Measurements from ENCODE around the gene PLS1.
"Not testable (repeated sequence)": the region's sequence is repeated elsewhere in the genome, so short reads cannot be mapped to it uniquely, and the experiment has no call there.

Gene PLS1, protein sequence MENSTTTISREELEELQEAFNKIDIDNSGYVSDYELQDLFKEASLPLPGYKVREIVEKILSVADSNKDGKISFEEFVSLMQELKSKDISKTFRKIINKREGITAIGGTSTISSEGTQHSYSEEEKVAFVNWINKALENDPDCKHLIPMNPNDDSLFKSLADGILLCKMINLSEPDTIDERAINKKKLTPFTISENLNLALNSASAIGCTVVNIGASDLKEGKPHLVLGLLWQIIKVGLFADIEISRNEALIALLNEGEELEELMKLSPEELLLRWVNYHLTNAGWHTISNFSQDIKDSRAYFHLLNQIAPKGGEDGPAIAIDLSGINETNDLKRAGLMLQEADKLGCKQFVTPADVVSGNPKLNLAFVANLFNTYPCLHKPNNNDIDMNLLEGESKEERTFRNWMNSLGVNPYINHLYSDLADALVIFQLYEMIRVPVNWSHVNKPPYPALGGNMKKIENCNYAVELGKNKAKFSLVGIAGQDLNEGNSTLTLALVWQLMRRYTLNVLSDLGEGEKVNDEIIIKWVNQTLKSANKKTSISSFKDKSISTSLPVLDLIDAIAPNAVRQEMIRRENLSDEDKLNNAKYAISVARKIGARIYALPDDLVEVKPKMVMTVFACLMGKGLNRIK

DNA sequence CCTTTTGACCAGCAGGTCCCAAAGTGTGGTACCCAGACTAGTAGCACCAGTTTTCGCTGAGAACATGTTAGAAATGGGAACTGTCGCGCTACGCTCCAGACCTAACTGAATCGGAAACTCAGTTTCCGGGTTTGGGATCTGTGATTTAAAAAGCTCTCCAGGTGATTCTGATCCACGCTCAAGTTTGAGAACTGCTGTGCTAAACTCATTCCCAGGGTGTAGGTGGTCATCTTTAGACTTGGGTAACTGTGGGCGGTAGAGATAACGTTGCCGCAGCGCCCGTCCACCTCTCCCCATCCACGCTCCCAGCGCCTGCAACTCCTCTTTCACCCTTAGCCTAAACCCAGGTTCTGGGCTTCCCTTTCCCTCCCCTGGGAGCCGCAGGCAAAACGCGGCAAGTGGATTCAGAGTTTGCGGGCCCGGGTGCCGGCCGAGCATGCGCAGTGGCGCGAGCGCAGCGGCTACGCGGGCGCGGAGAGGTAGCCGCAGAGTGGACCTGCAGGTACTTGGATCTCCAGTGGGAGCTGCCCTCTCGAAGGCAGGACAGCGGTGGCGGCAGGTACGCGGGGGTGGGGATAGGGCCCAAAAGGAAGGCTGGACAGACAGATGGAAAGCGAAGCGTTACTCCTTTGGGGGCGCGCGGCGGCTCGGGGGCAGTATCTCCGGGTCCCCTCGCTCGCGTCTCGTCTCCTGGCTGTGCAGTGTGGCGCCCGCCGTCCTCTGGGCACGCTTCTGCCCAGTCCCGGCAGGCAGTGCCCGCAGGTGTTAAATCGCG, at the start of gene PLS1:
Gene PLS1, plus strand, starts transcription at position 443 of the 775 bp plus-strand sequence. CDS start 67,845 bp downstream, outside the sequence.
- peak; percentile 78 for DNase-seq

DNA sequence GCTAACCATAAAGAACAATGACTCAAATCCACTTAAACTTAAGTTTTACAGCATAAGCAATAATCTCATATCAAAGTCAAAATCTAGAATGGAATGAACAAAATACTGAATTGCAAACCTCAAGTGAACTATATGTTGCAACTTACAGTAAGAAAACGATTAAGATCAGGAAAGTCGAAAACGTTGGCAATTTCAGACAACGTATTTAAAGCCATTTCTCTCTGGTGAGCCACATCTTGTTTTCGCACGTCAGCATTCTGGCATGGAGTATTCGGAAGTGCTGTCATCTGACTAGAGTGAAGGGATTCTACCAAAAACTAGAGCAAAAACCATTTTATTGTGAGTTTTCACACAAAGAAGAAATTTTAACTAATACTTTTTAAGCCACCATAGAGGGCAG, 46.2 kb upstream of the PLS1 start:
- no peak for DNase-seq

DNA sequence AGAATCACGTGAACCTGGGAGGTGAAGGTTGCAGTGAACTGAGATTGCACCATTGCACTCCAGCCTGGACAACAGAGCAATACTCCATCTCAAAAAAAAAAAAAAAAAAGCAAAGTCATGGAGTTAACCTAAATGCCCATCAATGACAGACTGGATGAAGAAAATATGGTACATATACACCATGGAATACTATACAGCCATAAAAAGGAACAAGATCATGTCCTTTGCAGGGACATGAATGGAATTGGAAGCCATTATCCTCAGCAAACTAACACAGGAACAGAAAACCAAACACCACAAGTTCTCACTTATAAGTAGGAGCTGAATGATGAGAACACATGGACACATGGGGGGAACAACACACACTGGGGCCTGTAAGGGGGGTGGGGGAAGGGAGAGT, 43.6 kb upstream of the PLS1 start:
- DNase-seq, result not testable (repeated sequence)

DNA sequence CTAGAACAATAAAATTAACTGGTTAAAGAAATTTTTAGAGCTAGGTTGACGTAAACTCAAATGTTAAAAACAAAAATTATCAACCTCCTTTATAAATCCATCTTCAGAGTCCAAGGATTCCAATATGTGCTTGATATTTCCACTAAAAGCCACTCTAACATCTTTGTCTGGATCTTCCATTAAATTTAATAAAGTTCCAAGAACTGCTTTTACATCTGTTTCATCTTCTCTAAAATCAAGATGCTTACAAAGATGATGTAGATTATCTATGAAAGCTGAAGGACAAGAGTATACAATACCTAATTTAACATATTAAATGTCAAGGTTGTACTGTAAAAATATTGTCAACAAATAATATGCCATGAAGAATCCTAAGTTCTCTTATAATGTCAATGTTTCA, 42.5 kb upstream of the PLS1 start:
- no peak for DNase-seq

DNA sequence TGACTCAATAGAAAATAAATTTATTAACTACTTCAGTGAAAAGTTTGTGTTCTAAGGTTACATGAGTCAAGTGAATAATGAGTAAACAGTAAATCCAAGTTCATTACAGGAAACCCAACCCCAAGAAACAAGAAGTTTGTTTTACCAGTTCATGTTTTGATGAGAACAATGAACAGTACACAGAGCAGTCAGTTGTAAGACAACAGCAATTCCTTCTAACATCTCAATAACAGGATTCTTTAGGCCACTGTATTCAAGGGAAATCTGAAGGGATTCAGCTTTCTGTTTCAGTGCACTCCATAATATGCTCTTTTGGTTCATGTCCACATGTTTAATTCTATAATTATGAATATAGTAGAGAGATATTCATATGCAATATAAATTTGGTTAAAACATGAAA, 36.1 kb upstream of the PLS1 start:
- DNase-seq, result no peak

DNA sequence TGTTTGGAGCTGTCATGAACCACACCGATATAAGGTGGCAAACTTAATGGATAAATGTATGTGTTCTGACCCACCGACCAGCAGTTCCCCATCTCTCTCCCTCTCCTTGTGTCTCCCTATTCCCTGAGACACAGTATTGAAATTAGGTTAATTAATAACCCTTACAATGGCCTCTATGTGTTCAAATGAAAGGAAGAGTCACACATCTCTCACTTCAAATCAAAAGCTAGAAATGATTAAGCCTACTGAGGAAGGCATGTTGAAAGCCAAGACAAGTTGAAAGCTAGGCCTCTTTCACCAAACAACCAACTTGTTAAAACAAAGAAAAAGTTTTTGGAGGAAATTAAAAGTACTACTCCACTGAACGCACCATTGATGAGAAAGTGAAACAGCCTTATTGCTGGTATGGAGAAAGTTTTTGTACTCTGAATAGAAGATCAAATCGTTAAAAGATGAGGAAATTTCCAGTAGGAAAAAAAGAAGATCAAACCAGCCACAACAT, 32.6 kb upstream of the PLS1 start:
- no peak for DNase-seq

DNA sequence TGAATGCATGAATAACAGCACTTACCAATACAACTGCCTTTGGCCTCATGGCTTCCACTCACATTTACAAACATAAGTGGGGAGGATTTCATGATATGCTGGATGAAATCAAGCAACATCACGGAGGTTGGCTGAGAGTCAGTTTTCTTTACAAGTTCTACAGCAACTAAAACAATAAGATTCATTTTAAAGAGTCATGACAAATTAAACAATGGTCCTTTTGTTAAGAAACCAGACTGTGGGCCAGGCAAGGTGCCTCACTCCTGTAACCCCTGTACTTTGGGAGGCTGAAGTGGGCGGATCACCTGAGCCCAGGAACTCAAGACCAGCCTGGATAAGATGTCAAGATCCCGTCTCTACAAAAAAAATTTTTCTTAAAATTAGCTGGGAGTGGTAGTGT, 30.1 kb upstream of the PLS1 start:
- no peak for DNase-seq

DNA sequence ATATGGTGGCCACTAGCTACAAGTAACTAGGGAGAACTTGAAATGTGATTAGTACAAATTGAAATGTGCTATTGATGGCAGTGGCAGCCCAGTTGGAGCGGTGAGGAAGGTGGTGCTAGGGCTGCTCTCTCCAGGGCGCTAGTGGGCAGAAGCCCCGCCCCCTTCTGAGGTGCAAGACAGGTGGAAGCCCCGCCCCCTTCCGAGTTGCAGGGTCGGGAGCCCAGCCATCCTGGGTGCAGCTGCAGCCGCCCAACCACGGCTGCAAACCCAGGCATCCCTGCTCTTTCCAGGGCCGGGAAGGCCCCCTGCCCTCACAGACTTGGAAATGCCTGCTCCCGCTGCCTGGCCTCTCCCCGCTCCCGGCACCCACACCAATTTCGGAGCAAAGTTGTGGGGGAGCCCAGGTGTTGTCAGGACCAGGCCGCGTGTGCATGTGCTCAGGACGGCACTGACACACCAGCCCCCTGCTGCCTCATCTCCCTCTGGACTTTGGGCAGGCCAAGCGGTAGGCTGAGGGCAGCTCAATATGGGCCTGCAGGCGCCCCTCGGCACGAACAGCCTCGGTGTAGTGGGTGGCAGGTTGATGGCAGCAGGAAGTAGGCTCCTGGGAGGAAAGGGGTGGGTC, 27.7 kb upstream of the PLS1 start:
- no peak for DNase-seq

DNA sequence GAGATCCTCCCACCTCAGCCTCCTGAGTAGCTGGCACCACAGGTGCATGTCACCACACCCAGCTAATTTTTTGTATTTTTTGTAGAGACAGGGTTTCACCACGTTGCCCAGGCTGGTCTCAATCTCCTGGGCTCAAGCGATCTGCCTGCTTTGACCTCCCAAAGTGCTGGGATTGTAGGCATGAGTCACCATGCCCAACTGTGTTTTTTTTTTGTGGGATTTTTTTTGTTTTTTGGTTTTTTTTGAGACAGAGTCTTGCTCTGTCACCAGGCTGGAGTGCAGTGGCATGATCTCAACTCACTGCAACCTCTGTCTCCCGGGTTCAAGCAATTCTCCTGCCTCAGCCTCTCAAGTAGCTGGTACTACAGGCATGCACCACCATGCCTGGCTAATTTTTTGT, 26.8 kb upstream of the PLS1 start:
- DNase-seq, result not testable (repeated sequence)

DNA sequence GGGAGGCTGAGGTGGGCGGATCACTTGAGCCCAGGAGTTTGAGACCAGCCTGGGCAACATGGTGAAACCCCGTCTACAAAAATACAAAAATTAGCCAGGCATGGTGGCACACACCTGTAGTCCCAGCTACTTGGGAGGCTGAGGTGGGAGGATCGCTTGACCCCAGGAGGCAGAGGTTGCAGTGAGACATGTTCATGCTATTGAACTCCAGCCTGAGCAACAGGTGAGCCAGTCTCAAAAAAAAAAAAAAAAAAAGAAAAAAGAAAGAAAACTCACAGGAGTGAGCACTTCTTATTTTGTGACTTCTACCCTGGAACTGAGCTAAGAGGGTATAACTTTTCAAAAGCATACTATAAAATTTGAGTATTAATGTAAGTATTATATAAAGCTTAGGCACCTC, 22.0 kb upstream of the PLS1 start:
- DNase-seq, result not testable (repeated sequence)

DNA sequence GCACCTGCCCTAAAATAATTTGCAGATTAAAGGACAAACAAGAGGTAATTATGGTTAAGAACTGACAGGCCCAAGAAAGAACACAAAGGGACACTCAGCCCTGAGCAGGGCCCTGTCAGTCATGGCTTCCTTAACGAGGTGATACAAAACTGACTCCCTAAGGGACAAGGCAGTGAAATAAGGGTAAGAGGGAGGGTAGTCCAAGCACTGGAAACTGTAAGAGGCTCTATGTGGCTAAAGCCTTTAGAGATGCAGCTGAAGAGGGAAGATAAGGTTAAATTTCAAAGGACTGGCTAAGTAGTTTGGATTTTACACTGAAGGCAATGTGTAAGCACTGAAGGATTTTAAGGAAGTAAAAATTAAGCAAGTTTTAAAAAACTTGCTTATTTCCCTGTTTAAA, 21.5 kb upstream of the PLS1 start:
- no peak for DNase-seq

DNA sequence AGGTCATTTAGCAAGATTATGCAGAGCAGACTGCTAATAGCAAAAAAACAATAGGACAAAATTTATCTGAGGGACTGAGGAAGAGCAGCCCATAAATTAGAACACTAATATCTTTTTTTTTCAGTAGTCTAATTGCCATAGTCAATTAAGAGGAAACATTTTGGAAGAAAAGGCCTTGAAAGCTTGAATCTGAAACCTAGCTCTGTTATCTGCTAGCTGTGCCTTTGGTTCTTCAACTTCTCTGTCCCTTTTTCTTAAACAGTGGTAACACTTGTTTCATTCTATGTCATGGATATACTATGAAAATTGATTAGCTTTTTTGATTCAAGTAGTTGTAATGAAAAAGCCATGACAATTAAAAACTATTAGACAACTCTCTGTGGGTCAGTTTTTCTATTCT, 19.4 kb upstream of the PLS1 start:
- no peak for DNase-seq

DNA sequence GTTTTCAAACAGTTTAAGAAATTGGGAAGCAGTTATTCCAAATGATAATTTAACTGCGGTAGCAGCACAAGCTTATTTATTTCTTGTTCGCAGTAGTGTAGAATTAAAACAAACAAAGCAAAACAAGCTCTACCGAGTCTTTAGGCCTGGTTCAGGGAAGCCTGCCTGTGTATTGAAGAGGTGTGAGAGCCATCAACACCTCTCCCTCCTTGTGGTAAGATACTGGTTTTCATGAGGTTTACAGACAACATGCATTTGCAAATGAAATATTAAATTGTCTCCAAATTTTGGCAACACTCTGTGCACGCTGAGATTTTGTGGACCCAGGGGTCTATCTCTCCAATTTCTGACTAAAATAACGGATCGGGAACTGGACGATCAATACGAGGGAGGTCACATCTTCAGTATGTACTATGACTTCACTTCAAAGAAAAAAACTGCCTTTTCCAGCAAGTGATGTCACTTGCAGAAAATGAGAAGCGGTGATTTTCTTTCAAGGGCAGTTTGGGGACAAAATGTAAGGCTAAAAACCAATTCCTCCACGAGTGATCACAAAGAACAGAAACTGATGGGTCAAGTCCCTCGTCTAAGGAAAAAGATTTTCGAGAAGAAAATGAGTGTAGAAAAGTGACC, 18.4 kb upstream of the PLS1 start:
- DNase-seq, result no peak

DNA sequence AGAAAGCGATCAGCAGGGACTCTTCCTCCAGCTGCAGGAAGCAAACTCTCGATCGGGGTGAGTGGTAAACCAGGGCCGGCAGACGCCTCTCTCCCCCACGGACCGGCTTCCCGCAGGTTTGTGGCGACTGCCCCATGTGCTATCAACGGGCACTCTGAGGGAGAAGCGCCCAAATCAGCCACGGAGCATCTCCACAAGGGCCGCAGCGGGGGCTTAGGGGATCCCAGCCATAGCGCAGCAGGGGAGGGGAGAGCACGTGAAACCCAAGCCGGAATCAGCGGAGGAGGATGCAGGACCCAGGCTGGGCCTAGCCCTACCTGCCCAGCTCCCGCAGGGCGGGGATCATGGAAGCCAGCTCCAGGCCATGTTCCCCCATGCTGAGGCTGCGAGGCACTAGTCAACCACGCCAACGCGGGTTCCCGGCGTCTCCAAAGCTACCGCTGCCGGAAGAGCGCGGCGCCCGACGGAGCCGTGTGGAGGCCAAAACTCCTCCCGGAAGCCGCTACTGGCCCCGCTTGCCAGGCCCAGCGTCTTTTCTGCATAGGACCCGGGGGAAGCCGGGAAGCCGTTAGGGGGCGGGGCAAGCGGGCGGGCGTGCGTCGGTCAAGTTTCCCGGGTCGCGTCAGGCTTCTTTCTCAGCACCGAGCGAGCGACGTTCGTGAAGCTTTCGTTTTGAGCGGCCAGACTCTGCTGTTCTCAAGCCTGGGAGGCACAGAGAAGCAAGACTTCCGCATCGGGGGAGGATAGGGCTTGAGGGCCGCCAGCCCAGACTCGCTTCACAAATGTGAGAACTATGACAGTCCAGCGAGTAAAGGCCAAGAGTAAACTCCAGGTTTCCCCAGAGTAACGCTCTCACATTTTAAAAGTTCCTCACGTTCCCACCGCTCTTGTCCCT, 17.6 kb upstream of the PLS1 start, which contains the start of gene ATR:
Gene ATR, minus strand, starts transcription at position 405 of the 895 bp plus-strand sequence. Its CDS starts 29 bp downstream, at position 376.
- peak; percentile 89 for DNase-seq

DNA sequence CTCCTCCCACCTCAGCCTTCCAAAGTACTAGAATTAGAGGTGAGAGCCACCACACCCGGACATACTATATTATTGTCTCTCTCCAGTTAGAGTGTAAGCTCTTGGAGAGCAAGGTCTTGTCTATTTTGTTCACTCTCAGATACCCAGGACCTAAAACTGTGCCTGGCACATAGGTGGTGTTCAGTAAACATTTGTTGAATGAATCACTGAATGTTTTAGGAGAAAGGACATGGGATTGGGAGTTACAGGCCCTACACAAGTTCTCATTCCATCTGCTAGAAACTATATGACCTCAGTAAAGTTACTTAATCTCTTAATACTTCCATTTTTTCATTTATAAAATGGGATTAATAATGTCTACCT, 16.2 kb upstream of the PLS1 start:
- DNase-seq, result no peak

DNA sequence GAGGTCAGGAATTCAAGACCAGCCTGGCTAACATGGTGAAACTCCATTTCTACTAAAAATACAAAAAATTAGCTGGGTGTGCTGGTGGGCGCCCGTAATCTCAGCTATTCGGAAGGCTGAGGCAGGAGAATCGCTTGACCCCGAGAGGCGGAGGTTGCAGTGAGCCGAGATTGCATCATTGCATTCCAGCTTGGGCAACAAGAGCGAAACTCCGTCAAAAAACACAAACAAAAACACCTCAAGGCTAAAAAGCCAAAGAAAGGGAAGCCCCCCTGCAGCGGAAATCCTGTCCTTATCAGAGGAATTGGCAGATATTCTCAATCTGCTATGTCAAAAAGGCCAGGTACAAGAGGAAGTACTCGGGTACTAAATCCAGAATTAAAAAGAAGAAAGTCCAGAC, 15.1 kb upstream of the PLS1 start:
- not testable (repeated sequence) for DNase-seq

DNA sequence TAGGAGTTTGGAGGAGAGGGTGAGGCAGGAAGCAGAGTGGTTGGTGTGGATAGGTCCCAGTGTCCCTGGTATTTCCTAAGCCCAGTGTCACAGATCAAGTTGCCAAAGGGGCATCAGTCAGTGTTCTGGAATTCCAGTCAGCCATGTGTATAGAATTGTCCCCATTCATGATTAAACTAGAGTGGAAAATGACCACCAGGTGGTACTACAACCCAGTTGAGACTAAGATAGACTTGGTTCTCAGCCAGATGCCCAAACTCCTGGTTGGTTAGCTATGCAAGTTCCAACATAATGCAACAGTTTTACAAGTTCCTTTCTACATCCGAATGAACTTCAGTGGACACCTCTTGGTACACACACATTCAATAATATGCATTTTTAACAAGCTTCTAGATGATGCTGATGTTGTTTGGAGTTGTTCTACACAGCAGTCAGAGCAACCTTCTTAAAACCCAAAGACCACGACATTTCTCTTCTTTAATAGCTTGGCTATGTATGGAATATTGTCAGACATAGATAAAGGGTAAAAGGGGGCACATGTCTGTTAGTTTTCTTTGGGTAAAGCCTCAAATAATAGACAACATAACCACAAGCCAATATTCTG, 9.3 kb upstream of the PLS1 start:
- DNase-seq, result peak; percentile 17

DNA sequence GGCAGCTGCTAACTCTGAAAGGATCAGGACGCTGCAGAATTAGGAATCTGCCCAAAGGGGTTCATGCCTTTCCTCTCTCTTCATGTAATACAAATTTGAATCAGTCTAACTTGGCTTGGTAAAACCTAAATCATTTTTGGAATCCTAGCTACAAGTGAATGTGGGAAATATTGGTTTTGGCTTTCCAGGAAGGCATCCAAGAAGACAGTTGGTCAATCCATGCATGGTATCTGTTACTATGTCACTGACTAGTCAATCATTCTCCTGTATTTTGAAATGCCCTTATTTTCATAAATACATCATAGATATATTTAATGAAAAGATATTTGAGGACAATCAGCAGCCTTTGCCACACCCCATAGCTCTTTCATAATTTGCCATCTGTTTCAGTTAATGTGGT, 7.5 kb upstream of the PLS1 start:
- no peak for DNase-seq

DNA sequence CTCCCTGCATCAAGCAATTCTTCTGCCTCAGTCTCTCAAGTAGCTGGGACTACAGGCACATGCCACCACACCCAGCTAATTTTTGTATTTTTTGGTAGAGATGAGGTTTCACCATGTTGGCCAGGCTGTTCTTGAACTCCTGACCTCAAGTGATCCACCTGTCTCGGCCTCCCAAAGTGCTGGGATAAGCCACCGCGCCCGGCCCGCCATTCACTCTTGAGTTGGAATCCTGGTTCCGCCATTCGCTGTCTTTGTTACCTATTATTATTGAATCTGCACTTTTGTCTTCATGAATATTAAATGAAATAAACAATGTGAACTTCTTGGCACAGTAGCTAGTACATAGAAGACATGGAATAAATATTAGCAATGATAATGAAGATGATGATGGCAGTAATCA, 3.9 kb upstream of the PLS1 start:
- DNase-seq, result not testable (repeated sequence)

DNA sequence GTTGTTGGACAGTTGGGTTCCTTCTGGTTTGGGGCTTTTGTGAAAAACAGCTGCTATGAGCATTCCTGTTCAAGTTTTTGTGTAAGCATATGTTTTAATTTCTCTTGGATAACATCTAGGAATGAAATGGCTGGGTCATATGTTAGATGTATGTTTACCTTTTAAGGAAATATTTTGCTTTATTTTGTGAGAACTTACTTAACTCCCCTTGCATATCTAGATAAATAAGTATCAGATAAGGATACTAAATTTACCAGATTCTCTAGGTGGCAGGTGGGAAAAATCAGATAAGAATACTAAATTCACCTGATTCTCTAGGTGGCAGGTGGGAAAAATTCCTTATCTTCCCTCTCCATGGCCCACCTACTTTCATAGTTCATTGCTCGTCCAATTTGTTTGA, 1.1 kb upstream of the PLS1 start:
- DNase-seq, result no peak

DNA sequence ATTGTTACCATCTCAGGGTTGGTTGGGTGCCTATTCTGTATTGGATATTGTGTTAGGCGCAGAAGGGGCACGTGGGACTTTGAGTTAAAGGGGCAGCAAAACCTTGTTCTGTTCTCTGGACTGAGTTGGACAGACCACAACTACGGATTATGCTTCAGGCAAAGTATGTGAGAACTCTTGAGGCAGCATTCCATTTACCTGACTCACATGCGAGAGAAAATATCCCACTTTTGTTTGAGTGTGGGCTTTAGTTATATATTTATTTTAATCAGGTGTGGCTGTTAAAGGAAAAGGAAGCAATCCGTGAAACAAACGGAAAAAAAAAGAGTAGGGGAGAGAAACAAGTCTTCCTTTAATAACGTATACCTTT, 627 bp upstream of the PLS1 start:
- DNase-seq, result no peak

Measured in NCI-H2227 treated with DMSO at 0.1 percent for 48 hours (cell line).